ENCODE data around the gene OR10H4.
"Not testable (repeated sequence)": the region's sequence is repeated elsewhere in the genome, so short reads cannot be mapped to it uniquely, and the experiment has no call there.

Gene OR10H4

GRCh38 chr19:15948223-15949058, at the start of gene OR10H4:
Gene OR10H4 (plus strand): TSS chr19:15949008. CDS start chr19:15949008, 0 bp downstream.
- no peak for FAIRE-seq
- no peak for TF ChIP-seq POLR2A (IDR thresholded peaks at IDR 0.05; ENCODE audit: low read depth, low read length)

GRCh38 chr19:15899561-15899960, 49.2 kb upstream of the OR10H4 start:
- not testable (repeated sequence) for DNase-seq (ENCODE audit: insufficient read length, low spot score); FAIRE-seq

More at GRCh38 chr19:15948223-15949058, at the start of gene OR10H4:
- no peak for DNase-seq (ENCODE audit: insufficient read length, low spot score)

- FAIRE-seq; DNase-seq (ENCODE audit: insufficient read length, low spot score): not testable (repeated sequence)
Measured at GRCh38 chr19:15900032-15900431, 48.8 kb upstream of the OR10H4 start.

GRCh38 chr19:15900504-15900903, 48.3 kb upstream of the OR10H4 start:
- TF ChIP-seq POLR2A (IDR thresholded peaks at IDR 0.05; ENCODE audit: low read depth, low read length) = no peak
- no peak for FAIRE-seq
- DNase-seq (ENCODE audit: insufficient read length, low spot score) = no peak

GRCh38 chr19:15902254-15902653, 46.6 kb upstream of the OR10H4 start:
- DNase-seq (ENCODE audit: insufficient read length, low spot score) (no peak), FAIRE-seq (no peak)
- no peak for TF ChIP-seq POLR2A (IDR thresholded peaks at IDR 0.05; ENCODE audit: low read depth, low read length)

- DNase-seq (ENCODE audit: insufficient read length, low spot score); FAIRE-seq: not testable (repeated sequence)
Measured at GRCh38 chr19:15902898-15903297, 45.9 kb upstream of the OR10H4 start.

- DNase-seq (ENCODE audit: insufficient read length, low spot score) (no peak), FAIRE-seq (no peak)
- TF ChIP-seq POLR2A (IDR thresholded peaks at IDR 0.05; ENCODE audit: low read depth, low read length) = no peak
Measured at GRCh38 chr19:15905026-15905425, 43.8 kb upstream of the OR10H4 start.

- FAIRE-seq (no peak), DNase-seq (ENCODE audit: insufficient read length, low spot score) (no peak)
- no peak for TF ChIP-seq POLR2A (IDR thresholded peaks at IDR 0.05; ENCODE audit: low read depth, low read length)
Measured at GRCh38 chr19:15911599-15912235, 37.1 kb upstream of the OR10H4 start.

- DNase-seq (ENCODE audit: insufficient read length, low spot score) = no peak
- no peak for FAIRE-seq
- TF ChIP-seq POLR2A (IDR thresholded peaks at IDR 0.05; ENCODE audit: low read depth, low read length) = no peak
Measured at GRCh38 chr19:15913384-15913783, 35.4 kb upstream of the OR10H4 start.

GRCh38 chr19:15913830-15914229, 35.0 kb upstream of the OR10H4 start:
- DNase-seq (ENCODE audit: insufficient read length, low spot score) (no peak), FAIRE-seq (no peak)
- TF ChIP-seq POLR2A (IDR thresholded peaks at IDR 0.05; ENCODE audit: low read depth, low read length) = no peak

GRCh38 chr19:15915109-15915508, 33.7 kb upstream of the OR10H4 start:
- FAIRE-seq (no peak), DNase-seq (ENCODE audit: insufficient read length, low spot score) (no peak)
- no peak for TF ChIP-seq POLR2A (IDR thresholded peaks at IDR 0.05; ENCODE audit: low read depth, low read length)

- TF ChIP-seq POLR2A (IDR thresholded peaks at IDR 0.05; ENCODE audit: low read depth, low read length) = no peak
- FAIRE-seq (no peak), DNase-seq (ENCODE audit: insufficient read length, low spot score) (no peak)
Measured at GRCh38 chr19:15919243-15919642, 29.6 kb upstream of the OR10H4 start.

- no peak for DNase-seq (ENCODE audit: insufficient read length, low spot score)
- no peak for TF ChIP-seq POLR2A (IDR thresholded peaks at IDR 0.05; ENCODE audit: low read depth, low read length)
- no peak for FAIRE-seq
Measured at GRCh38 chr19:15922021-15922420, 26.8 kb upstream of the OR10H4 start.

GRCh38 chr19:15923702-15924101, 25.1 kb upstream of the OR10H4 start:
- DNase-seq (ENCODE audit: insufficient read length, low spot score) (no peak), FAIRE-seq (no peak)
- no peak for TF ChIP-seq POLR2A (IDR thresholded peaks at IDR 0.05; ENCODE audit: low read depth, low read length)

- FAIRE-seq (no peak), DNase-seq (ENCODE audit: insufficient read length, low spot score) (no peak)
- no peak for TF ChIP-seq POLR2A (IDR thresholded peaks at IDR 0.05; ENCODE audit: low read depth, low read length)
Measured at GRCh38 chr19:15926484-15926883, 22.3 kb upstream of the OR10H4 start.

All from H54 (cell line).